Measurements from ENCODE around the gene MLPH. TPM values are rescaled to one million over a fixed set of nuclear protein-coding genes. Genes with fewer than 3 reads are reported as not detected.

MLPH gene
- total and polyA plus RNA-seq, 7 donors: 0.91 to 7.8 (median 2.4) TPM

GRCh38 chr2:237447496-237447895 lies 39.6 kb upstream of the MLPH start:
- intact Hi-C loops (cut with DNase I): no loop called here

GRCh38 chr2:237448171-237448570 lies 38.9 kb upstream of the MLPH start:
- ATAC-seq: peak in 3 of 4 donors; percentile 16 to 20 (median 16)
- WGBS, 3 donors: 81 to 92% (median 87%) methylated on average over 7 of the region's 7 CpGs
- TF ChIP-seq, protein P1, sequence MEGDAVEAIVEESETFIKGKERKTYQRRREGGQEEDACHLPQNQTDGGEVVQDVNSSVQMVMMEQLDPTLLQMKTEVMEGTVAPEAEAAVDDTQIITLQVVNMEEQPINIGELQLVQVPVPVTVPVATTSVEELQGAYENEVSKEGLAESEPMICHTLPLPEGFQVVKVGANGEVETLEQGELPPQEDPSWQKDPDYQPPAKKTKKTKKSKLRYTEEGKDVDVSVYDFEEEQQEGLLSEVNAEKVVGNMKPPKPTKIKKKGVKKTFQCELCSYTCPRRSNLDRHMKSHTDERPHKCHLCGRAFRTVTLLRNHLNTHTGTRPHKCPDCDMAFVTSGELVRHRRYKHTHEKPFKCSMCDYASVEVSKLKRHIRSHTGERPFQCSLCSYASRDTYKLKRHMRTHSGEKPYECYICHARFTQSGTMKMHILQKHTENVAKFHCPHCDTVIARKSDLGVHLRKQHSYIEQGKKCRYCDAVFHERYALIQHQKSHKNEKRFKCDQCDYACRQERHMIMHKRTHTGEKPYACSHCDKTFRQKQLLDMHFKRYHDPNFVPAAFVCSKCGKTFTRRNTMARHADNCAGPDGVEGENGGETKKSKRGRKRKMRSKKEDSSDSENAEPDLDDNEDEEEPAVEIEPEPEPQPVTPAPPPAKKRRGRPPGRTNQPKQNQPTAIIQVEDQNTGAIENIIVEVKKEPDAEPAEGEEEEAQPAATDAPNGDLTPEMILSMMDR (IDR thresholded peaks at IDR 0.05): no peak
- Histone ChIP-seq H3K27me3 (ENCODE audit: insufficient read depth in 3 of 3, low read length in 2 of 3) (no peaks in the 10 kb centered on the region), H3K4me1 (peaks cover 20% of the 10 kb centered on the region), H3K27ac (no peak overlapping the region), H3K9me3 (no peaks in the 10 kb centered on the region), H3K4me3 (no peak overlapping the region), H3K36me3 (ENCODE audit: insufficient read depth in 1 of 2, low read depth in 1 of 2) (no peaks in the 10 kb centered on the region)
- intact Hi-C loops (cut with DNase I): no loop called here
- no peak for DNase-seq

More at GRCh38 chr2:237447496-237447895, 39.6 kb upstream of the MLPH start:
- WGBS, 3 donors: 88 to 96% (median 89%) methylated on average over 11 of the region's 11 CpGs
- TF ChIP-seq, protein P1 (IDR thresholded peaks at IDR 0.05): no peak
- H3K4me1 ChIP-seq: peaks cover 20% of the 10 kb centered on the region
- no peak for ATAC-seq
- DNase-seq: no peak
- H3K36me3 ChIP-seq (ENCODE audit: insufficient read depth in 1 of 2, low read depth in 1 of 2): no peaks in the 10 kb centered on the region
- H3K27me3 ChIP-seq (ENCODE audit: insufficient read depth in 3 of 3, low read length in 2 of 3): no peaks in the 10 kb centered on the region
- no peak overlapping the region for H3K4me3 ChIP-seq
- H3K27ac ChIP-seq: no peak overlapping the region
- H3K9me3 ChIP-seq: no peaks in the 10 kb centered on the region

GRCh38 chr2:237448626-237449025 lies 38.4 kb upstream of the MLPH start:
- DNase-seq: no peak
- Histone ChIP-seq H3K36me3 (ENCODE audit: insufficient read depth in 1 of 2, low read depth in 1 of 2) (no peaks in the 10 kb centered on the region), H3K27ac (peak overlapping the region; percentile 80), H3K4me3 (no peak overlapping the region), H3K9me3 (no peaks in the 10 kb centered on the region), H3K4me1 (peaks cover 20% of the 10 kb centered on the region), H3K27me3 (ENCODE audit: insufficient read depth in 3 of 3, low read length in 2 of 3) (no peaks in the 10 kb centered on the region)
- TF ChIP-seq, protein P1 (IDR thresholded peaks at IDR 0.05): no peak
- ATAC-seq: no peak
- 80 to 87% (median 82%) methylated on average over 6 of the region's 6 CpGs for WGBS, 3 donors
- intact Hi-C loops (cut with DNase I): no loop called here

DNA sequence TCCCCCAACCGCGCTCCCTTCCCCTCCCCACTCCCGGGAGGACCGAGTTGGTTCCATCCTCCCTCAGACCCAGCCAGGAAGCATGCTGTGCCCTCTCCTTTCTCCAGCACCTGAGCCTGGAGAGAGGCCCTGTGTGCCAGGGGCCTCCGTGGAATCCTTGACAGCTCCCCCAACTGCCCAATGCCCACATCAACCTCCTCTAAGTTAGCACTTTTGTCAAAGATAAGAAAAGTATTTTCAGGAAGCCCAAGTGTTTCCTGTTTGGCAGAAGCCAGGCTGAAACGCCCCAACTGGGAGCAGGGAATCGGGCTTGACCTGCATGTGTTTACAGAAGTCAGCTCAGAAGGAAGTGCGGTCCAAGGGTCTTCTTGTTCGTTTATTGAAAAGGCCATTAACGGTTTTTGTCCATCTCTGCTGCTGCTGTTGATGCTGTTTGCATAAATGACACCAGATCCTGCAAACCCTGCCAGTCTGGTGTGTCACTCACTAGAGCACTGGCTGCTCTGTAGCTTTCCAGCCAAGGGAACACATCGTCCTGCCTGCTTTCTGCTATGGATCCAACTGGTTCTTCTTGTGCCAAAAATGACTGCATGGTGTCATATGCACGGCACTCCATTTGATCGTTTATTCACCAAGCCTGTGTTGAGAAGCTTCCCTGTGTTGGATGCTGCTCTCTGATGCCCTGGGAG lies 37.7 kb upstream of the MLPH start:
- no peaks in the 10 kb centered on the region for H3K9me3 ChIP-seq
- H3K27ac ChIP-seq: peak overlapping the region; percentile 80
- 17 to 37% (median 21%) methylated on average over 13 of the region's 13 CpGs for WGBS, 3 donors
- TF ChIP-seq, protein P1 (IDR thresholded peaks at IDR 0.05): no peak
- peak; percentile 72 to 88 for DNase-seq
- no peak overlapping the region for H3K4me3 ChIP-seq
- H3K27me3 ChIP-seq (ENCODE audit: insufficient read depth in 3 of 3, low read length in 2 of 3): no peaks in the 10 kb centered on the region
- no peaks in the 10 kb centered on the region for H3K36me3 ChIP-seq (ENCODE audit: insufficient read depth in 1 of 2, low read depth in 1 of 2)
- peak; percentile 93 to 96 (median 96) for ATAC-seq
- intact Hi-C loops (cut with DNase I): no loop called here
- peaks cover 20% of the 10 kb centered on the region for H3K4me1 ChIP-seq

DNA sequence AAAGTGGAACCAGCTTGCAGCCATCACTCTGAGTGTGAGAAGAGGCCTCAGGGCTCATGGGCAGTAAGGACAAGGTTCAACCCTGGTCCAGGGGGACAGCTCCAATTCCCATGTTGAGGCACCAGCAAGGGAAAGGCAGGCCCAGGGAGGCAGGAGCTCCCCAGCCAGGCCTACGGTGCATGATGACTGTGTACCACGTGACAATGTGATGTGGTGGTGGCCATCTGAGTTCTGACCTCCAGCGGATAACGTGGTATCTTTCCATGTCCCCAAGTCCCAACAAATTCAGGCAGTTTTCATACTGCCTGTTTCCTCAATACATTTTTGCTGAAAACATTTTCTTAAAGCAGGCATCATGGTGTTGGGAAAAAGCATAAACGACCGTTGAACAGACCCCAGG lies 36.9 kb upstream of the MLPH start:
- ATAC-seq (peak in 2 of 4 donors; percentile 8 to 11), DNase-seq (no peak)
- intact Hi-C loops (cut with DNase I): no loop called here
- 90 to 95% (median 93%) methylated on average over 6 of the region's 6 CpGs for WGBS, 3 donors
- peak overlapping the region; percentile 80 for H3K27ac ChIP-seq
- H3K4me1 ChIP-seq: peaks cover 20% of the 10 kb centered on the region
- no peaks in the 10 kb centered on the region for H3K9me3 ChIP-seq
- TF ChIP-seq, protein P1 (IDR thresholded peaks at IDR 0.05): no peak
- H3K4me3 ChIP-seq: no peak overlapping the region
- no peaks in the 10 kb centered on the region for H3K27me3 ChIP-seq (ENCODE audit: insufficient read depth in 3 of 3, low read length in 2 of 3)
- no peaks in the 10 kb centered on the region for H3K36me3 ChIP-seq (ENCODE audit: insufficient read depth in 1 of 2, low read depth in 1 of 2)

All from psoas muscle (tissue), 8 donors.